GM21723 (cell line): ENCODE measurements around the gene TGOLN2.

Experiments
- ATAC-seq: cut with Tn5 transposase; IDR thresholded peaks from one replicate; pipeline ENCODE4 v1.9.1; 2021; ENCODE audit warnings: mild to moderate bottlenecking, moderate library complexity; ENCODE audit not compliant: unreplicated experiment

TGOLN2 gene

GRCh38 chr2:85269959-85270358 is 57.8 kb downstream of the TGOLN2 start:
- ATAC-seq: no peak
